Measurements from ENCODE around the gene EYS.
"Not testable (repeated sequence)": the region's sequence is repeated elsewhere in the genome, so short reads cannot be mapped to it uniquely, and the experiment has no call there.

The EYS gene

GRCh38 chr6:65449926-65450325, 257.1 kb downstream of the EYS start:
- no peak for DNase-seq

- DNase-seq, result no peak
Measured at GRCh38 chr6:65448866-65449265, 258.2 kb downstream of the EYS start.

- no peak for DNase-seq
Measured at GRCh38 chr6:65436281-65436680, 270.7 kb downstream of the EYS start.

- DNase-seq, result no peak
Measured at GRCh38 chr6:65416621-65417020, 290.4 kb downstream of the EYS start.

GRCh38 chr6:65410309-65410708, 296.7 kb downstream of the EYS start:
- no peak for DNase-seq

GRCh38 chr6:65402564-65402963, 304.5 kb downstream of the EYS start:
- DNase-seq, result no peak

GRCh38 chr6:65399355-65400084, 307.5 kb downstream of the EYS start:
- no peak for DNase-seq

GRCh38 chr6:65398851-65399250, 308.2 kb downstream of the EYS start:
- no peak for DNase-seq

- no peak for DNase-seq
Measured at GRCh38 chr6:65350530-65350929, 356.5 kb downstream of the EYS start.

GRCh38 chr6:65302655-65303054, 404.4 kb downstream of the EYS start:
- not testable (repeated sequence) for DNase-seq

GRCh38 chr6:65299236-65299635, 407.8 kb downstream of the EYS start:
- DNase-seq, result no peak

- DNase-seq, result no peak
Measured at GRCh38 chr6:65295812-65296211, 411.2 kb downstream of the EYS start.

GRCh38 chr6:65289491-65289890, 417.5 kb downstream of the EYS start:
- DNase-seq, result no peak

GRCh38 chr6:65285275-65285674, 421.8 kb downstream of the EYS start:
- no peak for DNase-seq

GRCh38 chr6:65280060-65280459, 427.0 kb downstream of the EYS start:
- DNase-seq, result no peak

- no peak for DNase-seq
Measured at GRCh38 chr6:65262241-65262640, 444.8 kb downstream of the EYS start.

- no peak for DNase-seq
Measured at GRCh38 chr6:65259982-65260381, 447.0 kb downstream of the EYS start.

- no peak for DNase-seq
Measured at GRCh38 chr6:65259059-65259458, 448.0 kb downstream of the EYS start.

- DNase-seq, result no peak
Measured at GRCh38 chr6:65253041-65253440, 454.0 kb downstream of the EYS start.

- DNase-seq, result no peak
Measured at GRCh38 chr6:65248101-65248610, 458.9 kb downstream of the EYS start.

GRCh38 chr6:65231616-65232015, 475.4 kb downstream of the EYS start:
- no peak for DNase-seq

- DNase-seq, result no peak
Measured at GRCh38 chr6:65229825-65230224, 477.2 kb downstream of the EYS start.

GRCh38 chr6:65221153-65221552, 485.9 kb downstream of the EYS start:
- DNase-seq, result no peak

GRCh38 chr6:65202738-65203137, 504.3 kb downstream of the EYS start:
- DNase-seq, result no peak

GRCh38 chr6:65199683-65200082, 507.3 kb downstream of the EYS start:
- no peak for DNase-seq

All from CD4-positive, alpha-beta T cell treated with Interleukin-12 subunit alpha and Interleukin-12 subunit beta, for 1 hour (primary cell).